Measurements from ENCODE around the gene RIOX2.

Gene RIOX2

GRCh38 chr3:97968376-97968775 lies 3.9 kb downstream of the RIOX2 start:
- Histone ChIP-seq H3K4ac (ENCODE audit: low read depth, low read length) (peak overlapping the region; percentile 71), H3K27ac (ENCODE audit: low read depth, low read length) (no peak overlapping the region), H3K79me2 (ENCODE audit: control insufficient read depth, insufficient read depth, low read length, poor library complexity) (no peaks in the 10 kb centered on the region), H3K9ac (ENCODE audit: low read length) (peak overlapping the region; percentile 24), H2BK12ac (ENCODE audit: low read length) (no peak overlapping the region), H4K12ac (ENCODE audit: low read depth, low read length) (no peak overlapping the region), H3K27me3 (ENCODE audit: insufficient read depth, low read length) (no peaks in the 10 kb centered on the region), H3K4me3 (ENCODE audit: low read depth, low read length) (no peak overlapping the region), H2AFZ (ENCODE audit: insufficient read depth, low read length, poor library complexity) (no peak overlapping the region), H3K4me1 (ENCODE audit: control insufficient read depth in 1 of 2, insufficient read depth in 2 of 2, low read length in 2 of 2) (peaks cover 2% of the 10 kb centered on the region in 2 experiments), H3K4me2 (ENCODE audit: low read length) (no peak overlapping the region), H2BK120ac (ENCODE audit: insufficient read depth, low read length, poor library complexity) (no peak overlapping the region), H3K18ac (ENCODE audit: low read length) (no peak overlapping the region), H3K36me3 (ENCODE audit: control insufficient read depth in 1 of 2, insufficient read depth in 2 of 2, low read length in 2 of 2) (no peaks in the 10 kb centered on the region), H3K14ac (ENCODE audit: low read length) (no peak overlapping the region), H3K23ac (ENCODE audit: low read length) (no peak overlapping the region), H4K91ac (ENCODE audit: low read depth, low read length) (no peak overlapping the region), H2BK5ac (ENCODE audit: low read depth, low read length, poor library complexity) (no peak overlapping the region), H4K8ac (ENCODE audit: low read depth, low read length) (no peak overlapping the region), H3K79me1 (ENCODE audit: low read length) (no peaks in the 10 kb centered on the region), H2AK5ac (ENCODE audit: low read length) (no peak overlapping the region), H3K9me3 (ENCODE audit: insufficient read depth, low read depth, low read length) (no peaks in the 10 kb centered on the region)
- DNase-seq = no peak
- no CpG with 5 or more reads among the region's 1 CpG for WGBS (ENCODE audit: extremely low coverage, insufficient coverage, insufficient read length)

- Histone ChIP-seq H3K9me3 (ENCODE audit: insufficient read depth, low read depth, low read length) (no peaks in the 10 kb centered on the region), H3K14ac (ENCODE audit: low read length) (no peak overlapping the region), H3K4me3 (ENCODE audit: low read depth, low read length) (no peak overlapping the region), H3K9ac (ENCODE audit: low read length) (no peak overlapping the region), H3K18ac (ENCODE audit: low read length) (no peak overlapping the region), H2AK5ac (ENCODE audit: low read length) (no peak overlapping the region), H3K4me2 (ENCODE audit: low read length) (no peak overlapping the region), H3K79me1 (ENCODE audit: low read length) (no peaks in the 10 kb centered on the region), H2AFZ (ENCODE audit: insufficient read depth, low read length, poor library complexity) (no peak overlapping the region), H3K4me1 (ENCODE audit: control insufficient read depth in 1 of 2, insufficient read depth in 2 of 2, low read length in 2 of 2) (peaks cover 2% of the 10 kb centered on the region in 2 experiments), H4K91ac (ENCODE audit: low read depth, low read length) (no peak overlapping the region), H2BK12ac (ENCODE audit: low read length) (no peak overlapping the region), H4K8ac (ENCODE audit: low read depth, low read length) (no peak overlapping the region), H3K27me3 (ENCODE audit: insufficient read depth, low read length) (no peaks in the 10 kb centered on the region), H3K79me2 (ENCODE audit: control insufficient read depth, insufficient read depth, low read length, poor library complexity) (no peaks in the 10 kb centered on the region), H2BK5ac (ENCODE audit: low read depth, low read length, poor library complexity) (no peak overlapping the region), H2BK120ac (ENCODE audit: insufficient read depth, low read length, poor library complexity) (no peak overlapping the region), H3K23ac (ENCODE audit: low read length) (no peak overlapping the region), H3K4ac (ENCODE audit: low read depth, low read length) (peak overlapping the region; percentile 24), H4K12ac (ENCODE audit: low read depth, low read length) (no peak overlapping the region), H3K27ac (ENCODE audit: low read depth, low read length) (no peak overlapping the region), H3K36me3 (ENCODE audit: control insufficient read depth in 1 of 2, insufficient read depth in 2 of 2, low read length in 2 of 2) (no peaks in the 10 kb centered on the region)
- no CpG with 5 or more reads among the region's 8 CpGs for WGBS (ENCODE audit: extremely low coverage, insufficient coverage, insufficient read length)
- DNase-seq = no peak
These were observed 4.3 kb downstream of the RIOX2 start for GRCh38 chr3:97967966-97968365.

GRCh38 chr3:97960993-97961766 lies 11.1 kb downstream of the RIOX2 start:
- Histone ChIP-seq H3K4me2 (ENCODE audit: low read length) (no peak overlapping the region), H3K36me3 (ENCODE audit: control insufficient read depth in 1 of 2, insufficient read depth in 2 of 2, low read length in 2 of 2) (peaks cover 0 to 4% of the 10 kb centered on the region in 2 experiments), H3K27ac (ENCODE audit: low read depth, low read length) (no peak overlapping the region), H3K9ac (ENCODE audit: low read length) (no peak overlapping the region), H2BK5ac (ENCODE audit: low read depth, low read length, poor library complexity) (no peak overlapping the region), H4K8ac (ENCODE audit: low read depth, low read length) (no peak overlapping the region), H4K91ac (ENCODE audit: low read depth, low read length) (no peak overlapping the region), H3K4me1 (ENCODE audit: control insufficient read depth in 1 of 2, insufficient read depth in 2 of 2, low read length in 2 of 2) (peaks cover 0 to 6% of the 10 kb centered on the region in 2 experiments), H4K12ac (ENCODE audit: low read depth, low read length) (no peak overlapping the region), H3K18ac (ENCODE audit: low read length) (no peak overlapping the region), H2BK12ac (ENCODE audit: low read length) (no peak overlapping the region), H3K27me3 (ENCODE audit: insufficient read depth, low read length) (no peaks in the 10 kb centered on the region), H3K79me2 (ENCODE audit: control insufficient read depth, insufficient read depth, low read length, poor library complexity) (no peaks in the 10 kb centered on the region), H3K4me3 (ENCODE audit: low read depth, low read length) (no peak overlapping the region), H2AK5ac (ENCODE audit: low read length) (no peak overlapping the region), H2AFZ (ENCODE audit: insufficient read depth, low read length, poor library complexity) (no peak overlapping the region), H3K9me3 (ENCODE audit: insufficient read depth, low read depth, low read length) (no peaks in the 10 kb centered on the region), H3K23ac (ENCODE audit: low read length) (no peak overlapping the region), H3K4ac (ENCODE audit: low read depth, low read length) (no peak overlapping the region), H2BK120ac (ENCODE audit: insufficient read depth, low read length, poor library complexity) (no peak overlapping the region), H3K14ac (ENCODE audit: low read length) (no peak overlapping the region), H3K79me1 (ENCODE audit: low read length) (no peaks in the 10 kb centered on the region)
- no CpG with 5 or more reads among the region's 8 CpGs for WGBS (ENCODE audit: extremely low coverage, insufficient coverage, insufficient read length)
- no peak for DNase-seq

- Histone ChIP-seq H2AK5ac (ENCODE audit: low read length) (no peak overlapping the region), H3K27me3 (ENCODE audit: insufficient read depth, low read length) (no peaks in the 10 kb centered on the region), H3K4me1 (ENCODE audit: control insufficient read depth in 1 of 2, insufficient read depth in 2 of 2, low read length in 2 of 2) (peaks cover 0 to 6% of the 10 kb centered on the region in 2 experiments), H3K79me2 (ENCODE audit: control insufficient read depth, insufficient read depth, low read length, poor library complexity) (no peaks in the 10 kb centered on the region), H4K12ac (ENCODE audit: low read depth, low read length) (no peak overlapping the region), H4K8ac (ENCODE audit: low read depth, low read length) (no peak overlapping the region), H3K79me1 (ENCODE audit: low read length) (no peaks in the 10 kb centered on the region), H3K9me3 (ENCODE audit: insufficient read depth, low read depth, low read length) (no peaks in the 10 kb centered on the region), H2BK120ac (ENCODE audit: insufficient read depth, low read length, poor library complexity) (no peak overlapping the region), H2AFZ (ENCODE audit: insufficient read depth, low read length, poor library complexity) (no peak overlapping the region), H2BK5ac (ENCODE audit: low read depth, low read length, poor library complexity) (no peak overlapping the region), H3K4ac (ENCODE audit: low read depth, low read length) (no peak overlapping the region), H3K4me3 (ENCODE audit: low read depth, low read length) (no peak overlapping the region), H2BK12ac (ENCODE audit: low read length) (no peak overlapping the region), H3K23ac (ENCODE audit: low read length) (no peak overlapping the region), H3K4me2 (ENCODE audit: low read length) (no peak overlapping the region), H3K9ac (ENCODE audit: low read length) (no peak overlapping the region), H3K36me3 (ENCODE audit: control insufficient read depth in 1 of 2, insufficient read depth in 2 of 2, low read length in 2 of 2) (peaks cover 0 to 4% of the 10 kb centered on the region in 2 experiments), H3K14ac (ENCODE audit: low read length) (no peak overlapping the region), H3K27ac (ENCODE audit: low read depth, low read length) (no peak overlapping the region), H4K91ac (ENCODE audit: low read depth, low read length) (no peak overlapping the region), H3K18ac (ENCODE audit: low read length) (no peak overlapping the region)
- WGBS (ENCODE audit: extremely low coverage, insufficient coverage, insufficient read length) = no CpG with 5 or more reads among the region's 5 CpGs
- no peak for DNase-seq
These were observed 11.7 kb downstream of the RIOX2 start for GRCh38 chr3:97960551-97960950.

All from trophoblast cell (in vitro differentiated cells and primary cell).